Measurements from ENCODE around the gene PTPRK.

PTPRK gene

DNA sequence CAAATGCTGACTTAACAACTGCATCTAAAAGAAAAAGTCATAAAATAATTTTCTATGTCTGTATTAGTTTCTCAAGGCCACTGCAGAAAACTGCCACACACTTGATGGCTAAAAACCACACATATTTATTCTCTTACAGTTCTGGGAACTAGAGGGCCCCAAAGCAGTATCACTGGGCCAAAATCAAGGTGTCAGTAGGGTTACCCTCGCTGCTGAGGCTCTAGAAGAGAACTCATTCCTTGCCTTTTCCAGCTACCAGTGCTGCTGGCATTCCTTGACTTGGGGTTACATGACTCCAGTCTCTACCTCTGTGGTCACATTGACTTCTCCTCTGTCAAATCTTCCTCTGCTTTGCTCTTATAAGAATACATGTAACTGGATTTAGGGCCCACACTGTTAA, 494.9 kb downstream of the PTPRK start:
- no peak overlapping the region for H3K14ac ChIP-seq (ENCODE audit: low read length)
- H3K79me1 ChIP-seq (ENCODE audit: low read depth, low read length) = no peaks in the 10 kb centered on the region
- no peak overlapping the region for H3K4me3 ChIP-seq (ENCODE audit: low read length in 2 of 2)
- H3K9me3 ChIP-seq (replicated peaks in 1 of 2; ENCODE audit: control insufficient read depth in 2 of 2, insufficient read depth in 1 of 2, low read depth in 1 of 2, low read length in 2 of 2) = no peaks in the 10 kb centered on the region
- no peak overlapping the region for H2BK5ac ChIP-seq (ENCODE audit: low read length)
- no peak overlapping the region for H4K8ac ChIP-seq (ENCODE audit: low read depth, low read length)
- no peak overlapping the region for H3K4me2 ChIP-seq (ENCODE audit: insufficient read depth, low read length, poor library complexity, severe bottlenecking)
- H2AFZ ChIP-seq (ENCODE audit: low read length) = no peak overlapping the region
- no peak overlapping the region for H3K18ac ChIP-seq (ENCODE audit: low read length)
- H3K4ac ChIP-seq (ENCODE audit: low read length) = no peak overlapping the region
- H2BK120ac ChIP-seq (ENCODE audit: low read depth, low read length) = no peak overlapping the region
- no peak overlapping the region for H3K23ac ChIP-seq (ENCODE audit: low read depth, low read length, poor library complexity)
- H3K9ac ChIP-seq (ENCODE audit: low read depth, low read length, poor library complexity) = no peak overlapping the region
- no peaks in the 10 kb centered on the region for H3K36me3 ChIP-seq (replicated peaks in 1 of 2; ENCODE audit: control insufficient read depth in 2 of 2, insufficient read depth in 2 of 2, low read length in 2 of 2)
- no peak overlapping the region for H4K91ac ChIP-seq (ENCODE audit: low read depth, low read length, poor library complexity)
- H3K4me1 ChIP-seq (ENCODE audit: control insufficient read depth in 2 of 2, insufficient read depth in 1 of 2, low read depth in 1 of 2, low read length in 2 of 2) = no peaks in the 10 kb centered on the region
- no peak overlapping the region for H2AK5ac ChIP-seq (ENCODE audit: low read depth, low read length)
- WGBS, 2 donors (ENCODE audit: extremely low coverage in 2 of 2, insufficient read length in 2 of 2, insufficient replicate concordance in 1 of 2) = no CpG with 5 or more reads among the region's 1 CpG
- H3K27ac ChIP-seq (replicated peaks; ENCODE audit: low read length) = no peak overlapping the region
- H2BK15ac ChIP-seq (ENCODE audit: low read length) = no peak overlapping the region
- DNase-seq (ENCODE audit: low spot score) = no peak
- no peak overlapping the region for H2BK12ac ChIP-seq (ENCODE audit: low read length)
- H3K27me3 ChIP-seq (ENCODE audit: control insufficient read depth in 3 of 3, insufficient read depth in 3 of 3, low read depth in 1 of 3, low read length in 3 of 3) = no peaks in the 10 kb centered on the region

DNA sequence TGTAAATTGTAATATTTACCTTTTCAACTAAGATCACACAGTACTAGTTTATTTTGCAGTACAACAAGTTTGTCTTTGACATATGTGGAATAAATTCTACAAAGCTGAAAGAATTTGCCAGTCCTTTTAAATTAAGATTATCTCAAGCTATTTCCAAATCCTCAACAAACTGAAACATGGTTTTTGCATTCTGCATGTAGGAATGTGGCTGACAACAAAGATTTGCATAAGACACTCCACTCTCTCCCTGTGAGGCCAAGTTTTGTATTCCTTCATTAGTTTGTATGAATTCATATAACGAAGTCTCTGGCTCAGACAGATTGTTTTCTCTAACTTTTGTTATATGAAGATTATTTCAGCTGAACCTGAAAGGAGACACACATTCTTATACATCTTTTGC, 495.4 kb downstream of the PTPRK start:
- Histone ChIP-seq H4K8ac (ENCODE audit: low read depth, low read length) (no peak overlapping the region), H2BK12ac (ENCODE audit: low read length) (no peak overlapping the region), H3K4me3 (ENCODE audit: low read length in 2 of 2) (no peak overlapping the region), H2AK5ac (ENCODE audit: low read depth, low read length) (no peak overlapping the region), H3K4me2 (ENCODE audit: insufficient read depth, low read length, poor library complexity, severe bottlenecking) (no peak overlapping the region), H3K4me1 (ENCODE audit: control insufficient read depth in 2 of 2, insufficient read depth in 1 of 2, low read depth in 1 of 2, low read length in 2 of 2) (no peaks in the 10 kb centered on the region), H3K23ac (ENCODE audit: low read depth, low read length, poor library complexity) (no peak overlapping the region), H3K36me3 (replicated peaks in 1 of 2; ENCODE audit: control insufficient read depth in 2 of 2, insufficient read depth in 2 of 2, low read length in 2 of 2) (no peaks in the 10 kb centered on the region), H2AFZ (ENCODE audit: low read length) (no peak overlapping the region), H2BK120ac (ENCODE audit: low read depth, low read length) (no peak overlapping the region), H3K9me3 (replicated peaks in 1 of 2; ENCODE audit: control insufficient read depth in 2 of 2, insufficient read depth in 1 of 2, low read depth in 1 of 2, low read length in 2 of 2) (no peaks in the 10 kb centered on the region), H3K14ac (ENCODE audit: low read length) (no peak overlapping the region), H3K27ac (replicated peaks; ENCODE audit: low read length) (no peak overlapping the region), H3K27me3 (ENCODE audit: control insufficient read depth in 3 of 3, insufficient read depth in 3 of 3, low read depth in 1 of 3, low read length in 3 of 3) (no peaks in the 10 kb centered on the region), H2BK15ac (ENCODE audit: low read length) (no peak overlapping the region), H3K4ac (ENCODE audit: low read length) (no peak overlapping the region), H4K91ac (ENCODE audit: low read depth, low read length, poor library complexity) (no peak overlapping the region), H3K9ac (ENCODE audit: low read depth, low read length, poor library complexity) (no peak overlapping the region), H3K18ac (ENCODE audit: low read length) (no peak overlapping the region), H3K79me1 (ENCODE audit: low read depth, low read length) (no peaks in the 10 kb centered on the region), H2BK5ac (ENCODE audit: low read length) (no peak overlapping the region)
- no CpG with 5 or more reads among the region's 1 CpG for WGBS, 2 donors (ENCODE audit: extremely low coverage in 2 of 2, insufficient read length in 2 of 2, insufficient replicate concordance in 1 of 2)
- DNase-seq (ENCODE audit: low spot score) = no peak

DNA sequence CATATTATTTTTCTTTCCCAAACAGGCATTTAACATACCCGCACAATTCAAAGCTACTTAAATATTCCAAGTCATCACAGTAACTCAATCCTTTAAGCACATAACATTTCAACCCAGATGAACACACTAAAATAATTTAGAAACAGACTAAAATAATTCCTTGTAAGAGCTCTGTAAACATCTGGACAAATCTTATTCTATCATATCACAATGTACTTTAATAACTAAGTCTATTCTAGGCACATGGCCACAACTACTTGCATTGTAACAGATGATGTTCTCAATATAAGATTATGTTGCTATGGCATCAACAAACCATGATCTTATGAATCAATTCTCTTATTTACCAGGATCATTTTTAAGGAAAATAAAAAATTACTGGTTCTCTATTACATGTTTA, 496.4 kb downstream of the PTPRK start:
- Histone ChIP-seq H3K14ac (ENCODE audit: low read length) (no peak overlapping the region), H3K9ac (ENCODE audit: low read depth, low read length, poor library complexity) (no peak overlapping the region), H3K36me3 (replicated peaks in 1 of 2; ENCODE audit: control insufficient read depth in 2 of 2, insufficient read depth in 2 of 2, low read length in 2 of 2) (no peaks in the 10 kb centered on the region), H3K9me3 (replicated peaks in 1 of 2; ENCODE audit: control insufficient read depth in 2 of 2, insufficient read depth in 1 of 2, low read depth in 1 of 2, low read length in 2 of 2) (no peaks in the 10 kb centered on the region), H3K4me2 (ENCODE audit: insufficient read depth, low read length, poor library complexity, severe bottlenecking) (no peak overlapping the region), H3K27me3 (ENCODE audit: control insufficient read depth in 3 of 3, insufficient read depth in 3 of 3, low read depth in 1 of 3, low read length in 3 of 3) (no peaks in the 10 kb centered on the region), H4K8ac (ENCODE audit: low read depth, low read length) (no peak overlapping the region), H2BK12ac (ENCODE audit: low read length) (no peak overlapping the region), H2BK15ac (ENCODE audit: low read length) (no peak overlapping the region), H4K91ac (ENCODE audit: low read depth, low read length, poor library complexity) (no peak overlapping the region), H3K4me1 (ENCODE audit: control insufficient read depth in 2 of 2, insufficient read depth in 1 of 2, low read depth in 1 of 2, low read length in 2 of 2) (peaks cover 2 to 3% of the 10 kb centered on the region in 2 donors), H3K18ac (ENCODE audit: low read length) (no peak overlapping the region), H3K27ac (replicated peaks; ENCODE audit: low read length) (no peak overlapping the region), H3K23ac (ENCODE audit: low read depth, low read length, poor library complexity) (no peak overlapping the region), H3K4ac (ENCODE audit: low read length) (no peak overlapping the region), H3K4me3 (ENCODE audit: low read length in 2 of 2) (no peak overlapping the region), H2AFZ (ENCODE audit: low read length) (no peak overlapping the region), H2AK5ac (ENCODE audit: low read depth, low read length) (no peak overlapping the region), H2BK120ac (ENCODE audit: low read depth, low read length) (no peak overlapping the region), H3K79me1 (ENCODE audit: low read depth, low read length) (no peaks in the 10 kb centered on the region), H2BK5ac (ENCODE audit: low read length) (no peak overlapping the region)
- DNase-seq (ENCODE audit: low spot score) = no peak
- WGBS, 2 donors (ENCODE audit: extremely low coverage in 2 of 2, insufficient read length in 2 of 2, insufficient replicate concordance in 1 of 2) = no CpG with 5 or more reads among the region's 1 CpG

DNA sequence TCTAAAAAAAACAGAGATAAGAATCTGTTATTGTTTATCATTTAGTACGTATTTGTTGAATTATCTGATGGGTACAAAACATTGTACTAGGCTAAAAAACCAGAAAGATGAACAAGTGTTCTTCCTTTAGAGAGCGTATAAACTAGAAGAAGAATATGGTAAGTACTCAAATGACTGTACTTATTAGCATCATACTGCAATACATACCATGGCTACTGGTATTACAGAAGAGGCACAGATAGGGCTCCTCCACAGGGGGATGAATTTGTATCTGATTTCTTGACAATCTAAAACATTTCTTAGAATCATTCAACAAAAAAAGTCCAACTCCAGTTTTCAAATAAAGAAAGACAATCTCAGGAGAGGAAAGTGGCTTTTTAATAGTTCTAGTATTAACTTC, 501.6 kb downstream of the PTPRK start:
- no peaks in the 10 kb centered on the region for H3K79me1 ChIP-seq (ENCODE audit: low read depth, low read length)
- H3K9me3 ChIP-seq (replicated peaks in 1 of 2; ENCODE audit: control insufficient read depth in 2 of 2, insufficient read depth in 1 of 2, low read depth in 1 of 2, low read length in 2 of 2) = no peaks in the 10 kb centered on the region
- H3K27me3 ChIP-seq (ENCODE audit: control insufficient read depth in 3 of 3, insufficient read depth in 3 of 3, low read depth in 1 of 3, low read length in 3 of 3) = no peaks in the 10 kb centered on the region
- no peak overlapping the region for H4K91ac ChIP-seq (ENCODE audit: low read depth, low read length, poor library complexity)
- H2BK120ac ChIP-seq (ENCODE audit: low read depth, low read length) = no peak overlapping the region
- H3K18ac ChIP-seq (ENCODE audit: low read length) = no peak overlapping the region
- H4K8ac ChIP-seq (ENCODE audit: low read depth, low read length) = no peak overlapping the region
- no peak overlapping the region for H3K14ac ChIP-seq (ENCODE audit: low read length)
- no peak overlapping the region for H2BK5ac ChIP-seq (ENCODE audit: low read length)
- no peak overlapping the region for H3K27ac ChIP-seq (replicated peaks; ENCODE audit: low read length)
- no CpG with 5 or more reads among the region's 2 CpGs for WGBS, 2 donors (ENCODE audit: extremely low coverage in 2 of 2, insufficient read length in 2 of 2, insufficient replicate concordance in 1 of 2)
- no peak overlapping the region for H2AK5ac ChIP-seq (ENCODE audit: low read depth, low read length)
- H3K4me3 ChIP-seq (ENCODE audit: low read length in 2 of 2) = no peak overlapping the region
- H3K4me1 ChIP-seq (ENCODE audit: control insufficient read depth in 2 of 2, insufficient read depth in 1 of 2, low read depth in 1 of 2, low read length in 2 of 2) = peaks cover 2 to 5% of the 10 kb centered on the region in 2 donors
- no peak overlapping the region for H3K9ac ChIP-seq (ENCODE audit: low read depth, low read length, poor library complexity)
- H3K4me2 ChIP-seq (ENCODE audit: insufficient read depth, low read length, poor library complexity, severe bottlenecking) = no peak overlapping the region
- no peak overlapping the region for H3K23ac ChIP-seq (ENCODE audit: low read depth, low read length, poor library complexity)
- H3K36me3 ChIP-seq (replicated peaks in 1 of 2; ENCODE audit: control insufficient read depth in 2 of 2, insufficient read depth in 2 of 2, low read length in 2 of 2) = no peaks in the 10 kb centered on the region
- H2AFZ ChIP-seq (ENCODE audit: low read length) = no peak overlapping the region
- H2BK15ac ChIP-seq (ENCODE audit: low read length) = no peak overlapping the region
- H2BK12ac ChIP-seq (ENCODE audit: low read length) = no peak overlapping the region
- DNase-seq (ENCODE audit: low spot score) = no peak
- H3K4ac ChIP-seq (ENCODE audit: low read length) = no peak overlapping the region
